ENCODE results near the gene CRADD.
"Not testable (repeated sequence)": the region's sequence is repeated elsewhere in the genome, so short reads cannot be mapped to it uniquely, and the experiment has no call there.

CRADD gene

DNA sequence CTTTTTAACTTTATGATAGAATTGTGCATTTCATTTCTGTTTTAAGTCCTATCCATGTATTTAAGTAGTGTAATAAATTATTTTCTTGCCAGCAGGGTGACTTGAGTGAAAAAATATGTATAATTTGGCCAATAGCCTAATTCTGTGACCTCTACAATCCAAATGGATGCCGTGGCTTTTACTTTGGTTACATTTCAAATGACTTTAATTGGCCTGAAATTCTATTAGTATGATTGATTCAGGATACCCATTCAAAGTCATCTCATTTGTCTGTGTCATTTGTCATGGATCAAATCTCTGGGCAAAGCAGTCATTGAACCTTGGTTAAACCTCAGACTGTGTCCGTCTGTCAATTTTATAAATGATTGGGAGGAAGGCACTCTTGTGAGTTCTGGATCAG, 29.6 kb downstream of the CRADD start:
- H3K4me3 ChIP-seq (ENCODE audit: low read length): no peak overlapping the region
- H3K4me1 ChIP-seq (ENCODE audit: insufficient read depth, low read length): peaks cover 13% of the 10 kb centered on the region; the same call in 1 of the 2 replicates
- WGBS: 96% methylated on average over 2 of the region's 2 CpGs
- H3K36me3 ChIP-seq (ENCODE audit: insufficient read depth, low read length): no peaks in the 10 kb centered on the region; the same call in 1 of the 2 replicates
- no peak overlapping the region for H3K27ac ChIP-seq (ENCODE audit: low read depth, low read length)
- H3K27me3 ChIP-seq (ENCODE audit: insufficient read depth, low read length): no peaks in the 10 kb centered on the region
- H3K9ac ChIP-seq (ENCODE audit: low read depth, low read length): no peak overlapping the region
- H3K9me3 ChIP-seq (ENCODE audit: insufficient read depth, low read depth, low read length): peaks cover 11% of the 10 kb centered on the region

DNA sequence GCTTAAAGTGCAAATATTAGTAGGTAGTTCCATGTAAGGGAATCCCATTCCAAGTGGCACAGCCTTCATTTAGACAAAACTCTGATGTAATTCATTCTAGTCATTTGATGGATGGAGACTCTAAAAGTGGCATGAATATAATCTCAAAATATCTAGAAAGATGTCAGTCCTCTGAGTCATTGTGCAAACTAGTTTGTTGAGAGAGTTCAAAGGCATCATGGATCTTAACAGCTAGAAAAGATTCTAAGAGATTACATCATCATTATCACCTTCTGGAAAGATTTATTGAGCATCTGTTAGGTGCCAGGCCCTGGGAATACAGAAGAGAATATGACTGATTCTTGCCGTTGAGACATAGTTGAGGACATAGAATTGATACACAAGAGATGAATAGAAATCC, 30.7 kb downstream of the CRADD start:
- Histone ChIP-seq H3K27me3 (ENCODE audit: insufficient read depth, low read length) (no peaks in the 10 kb centered on the region), H3K9ac (ENCODE audit: low read depth, low read length) (no peak overlapping the region), H3K9me3 (ENCODE audit: insufficient read depth, low read depth, low read length) (peaks cover 11% of the 10 kb centered on the region), H3K36me3 (ENCODE audit: insufficient read depth, low read length) (no peaks in the 10 kb centered on the region; the same call in 1 of the 2 replicates), H3K27ac (ENCODE audit: low read depth, low read length) (no peak overlapping the region), H3K4me1 (ENCODE audit: insufficient read depth, low read length) (peaks cover 7% of the 10 kb centered on the region; the same call in 1 of the 2 replicates), H3K4me3 (ENCODE audit: low read length) (no peak overlapping the region)
- WGBS: 93% methylated on average over 1 of the region's 1 CpG

DNA sequence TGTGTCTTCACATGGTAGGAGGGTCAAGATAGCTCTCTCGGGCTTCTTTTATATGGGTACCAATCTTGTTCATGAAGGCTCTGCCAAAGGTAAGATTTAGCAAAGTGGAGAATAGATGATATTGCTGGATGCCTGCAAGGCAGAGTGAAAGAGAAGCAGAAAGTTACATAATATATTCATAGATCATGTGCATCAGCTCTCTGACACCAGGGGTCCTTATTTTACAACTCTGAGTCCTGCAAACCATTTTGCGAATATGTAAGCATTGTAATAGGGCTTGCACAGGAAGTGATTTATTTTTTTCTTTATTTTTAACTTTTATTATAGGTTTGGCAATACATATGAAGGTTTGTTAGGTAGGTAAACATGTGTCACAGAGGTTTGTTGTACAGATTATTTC, 31.8 kb downstream of the CRADD start:
- WGBS: 99% methylated on average over 2 of the region's 2 CpGs
- H3K27me3 ChIP-seq (ENCODE audit: insufficient read depth, low read length): no peaks in the 10 kb centered on the region
- no peak overlapping the region for H3K4me3 ChIP-seq (ENCODE audit: low read length)
- H3K36me3 ChIP-seq (ENCODE audit: insufficient read depth, low read length): no peaks in the 10 kb centered on the region; the same call in 1 of the 2 replicates
- no peak overlapping the region for H3K27ac ChIP-seq (ENCODE audit: low read depth, low read length)
- peaks cover 4% of the 10 kb centered on the region; the same call in 1 of the 2 replicates for H3K4me1 ChIP-seq (ENCODE audit: insufficient read depth, low read length)
- H3K9me3 ChIP-seq (ENCODE audit: insufficient read depth, low read depth, low read length): peaks cover 11% of the 10 kb centered on the region
- H3K9ac ChIP-seq (ENCODE audit: low read depth, low read length): no peak overlapping the region

DNA sequence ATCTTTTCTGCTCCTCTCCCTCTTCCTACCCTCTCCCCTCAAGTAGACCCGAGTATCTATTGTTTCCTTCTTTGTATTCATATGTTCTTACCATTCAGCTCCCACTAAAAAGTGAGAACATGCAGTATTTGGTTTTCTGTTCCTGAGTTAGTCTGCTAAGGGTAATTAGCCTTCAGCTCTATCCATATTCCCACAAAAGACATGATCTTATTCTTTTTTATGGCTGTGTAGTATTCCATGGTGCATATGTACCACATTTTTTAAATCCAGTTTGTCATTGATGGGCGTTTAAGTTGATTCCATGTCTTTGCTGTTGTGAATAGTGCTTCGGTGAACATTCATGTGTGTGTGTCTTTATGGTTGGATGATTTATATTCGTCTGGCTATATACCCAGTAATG, 32.2 kb downstream of the CRADD start:
- Histone ChIP-seq H3K9ac (ENCODE audit: low read depth, low read length) (no peak overlapping the region), H3K9me3 (ENCODE audit: insufficient read depth, low read depth, low read length) (peaks cover 11% of the 10 kb centered on the region), H3K27ac (ENCODE audit: low read depth, low read length) (no peak overlapping the region), H3K36me3 (ENCODE audit: insufficient read depth, low read length) (no peaks in the 10 kb centered on the region; the same call in 1 of the 2 replicates), H3K4me1 (ENCODE audit: insufficient read depth, low read length) (peaks cover 7% of the 10 kb centered on the region), H3K27me3 (ENCODE audit: insufficient read depth, low read length) (no peaks in the 10 kb centered on the region), H3K4me3 (ENCODE audit: low read length) (no peak overlapping the region)
- 92% methylated on average over 4 of the region's 4 CpGs for WGBS

DNA sequence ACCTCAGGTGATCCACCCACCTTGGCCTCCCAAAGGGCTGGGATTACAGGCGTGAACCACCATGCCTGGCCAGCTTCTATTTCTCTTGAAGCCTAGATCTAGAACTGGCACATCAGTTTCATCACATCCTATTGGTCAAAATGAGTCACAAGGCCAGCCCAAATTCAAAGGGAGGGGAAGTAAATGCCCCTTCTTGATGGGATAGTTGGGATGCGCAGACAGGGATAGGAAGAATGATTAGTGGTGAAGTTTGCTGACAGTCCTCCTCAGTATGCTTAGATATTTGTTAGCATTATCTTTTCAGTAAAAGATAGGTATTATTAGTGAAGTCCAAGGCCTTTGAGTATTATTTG, 33.4 kb downstream of the CRADD start:
- peaks cover 11% of the 10 kb centered on the region for H3K9me3 ChIP-seq (ENCODE audit: insufficient read depth, low read depth, low read length)
- H3K9ac ChIP-seq (ENCODE audit: low read depth, low read length): no peak overlapping the region
- no peaks in the 10 kb centered on the region; the same call in 1 of the 2 replicates for H3K36me3 ChIP-seq (ENCODE audit: insufficient read depth, low read length)
- H3K4me1 ChIP-seq (ENCODE audit: insufficient read depth, low read length): peaks cover 10% of the 10 kb centered on the region
- 95% methylated on average over 2 of the region's 2 CpGs for WGBS
- no peak overlapping the region for H3K4me3 ChIP-seq (ENCODE audit: low read length)
- H3K27me3 ChIP-seq (ENCODE audit: insufficient read depth, low read length): no peaks in the 10 kb centered on the region
- H3K27ac ChIP-seq (ENCODE audit: low read depth, low read length): no peak overlapping the region

DNA sequence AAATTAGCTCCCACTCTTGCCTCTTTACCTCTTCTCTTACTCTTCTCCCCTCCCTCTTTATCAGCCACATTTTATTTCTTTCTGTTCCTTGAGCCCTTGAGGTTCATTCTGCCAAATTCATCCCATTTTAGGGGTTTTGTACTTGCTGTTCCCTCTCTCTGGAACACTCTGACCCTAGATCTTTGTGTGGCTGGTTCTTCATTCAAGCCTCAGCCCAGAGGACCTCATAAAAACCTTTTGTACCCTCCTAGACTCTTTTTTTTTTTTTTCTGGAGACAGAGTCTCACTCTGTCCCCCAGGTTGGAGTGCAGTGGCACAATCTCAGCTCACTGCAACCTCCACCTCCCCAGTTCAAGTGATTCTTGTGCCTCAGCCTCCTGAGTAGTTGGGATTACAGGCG, 34.3 kb downstream of the CRADD start:
- not testable (repeated sequence) for H3K36me3 ChIP-seq (ENCODE audit: insufficient read depth, low read length); H3K4me1 ChIP-seq (ENCODE audit: insufficient read depth, low read length); H3K27ac ChIP-seq (ENCODE audit: low read depth, low read length); H3K9ac ChIP-seq (ENCODE audit: low read depth, low read length); H3K27me3 ChIP-seq (ENCODE audit: insufficient read depth, low read length); H3K4me3 ChIP-seq (ENCODE audit: low read length)
- peaks cover 11% of the 10 kb centered on the region for H3K9me3 ChIP-seq (ENCODE audit: insufficient read depth, low read depth, low read length)
- 94% methylated on average over 1 of the region's 1 CpG for WGBS

DNA sequence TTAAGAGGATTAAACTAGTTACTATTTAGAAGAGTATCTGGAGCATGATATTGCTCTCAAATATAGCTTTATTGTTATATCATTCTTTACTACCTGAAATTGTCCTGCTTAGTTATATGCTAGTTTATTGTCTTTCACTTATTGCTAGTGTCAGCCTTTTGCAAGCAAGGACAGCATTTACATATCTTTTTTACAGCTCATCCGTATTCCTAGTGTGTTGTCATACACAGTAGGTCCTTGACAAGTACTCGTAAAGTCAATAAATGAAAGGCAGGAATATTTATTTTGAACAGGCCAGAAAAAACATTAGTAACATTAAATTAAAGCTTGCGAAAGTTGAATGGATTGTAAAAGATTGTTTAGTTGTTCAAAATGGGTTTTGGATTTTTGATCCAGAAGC, 35.0 kb downstream of the CRADD start:
- H3K4me1 ChIP-seq (ENCODE audit: insufficient read depth, low read length): peaks cover 10% of the 10 kb centered on the region
- H3K27ac ChIP-seq (ENCODE audit: low read depth, low read length): no peak overlapping the region
- H3K4me3 ChIP-seq (ENCODE audit: low read length): no peak overlapping the region
- no peaks in the 10 kb centered on the region; the same call in 1 of the 2 replicates for H3K36me3 ChIP-seq (ENCODE audit: insufficient read depth, low read length)
- H3K9me3 ChIP-seq (ENCODE audit: insufficient read depth, low read depth, low read length): peaks cover 11% of the 10 kb centered on the region
- H3K27me3 ChIP-seq (ENCODE audit: insufficient read depth, low read length): no peaks in the 10 kb centered on the region
- H3K9ac ChIP-seq (ENCODE audit: low read depth, low read length): no peak overlapping the region
- 88% methylated on average over 3 of the region's 3 CpGs for WGBS

DNA sequence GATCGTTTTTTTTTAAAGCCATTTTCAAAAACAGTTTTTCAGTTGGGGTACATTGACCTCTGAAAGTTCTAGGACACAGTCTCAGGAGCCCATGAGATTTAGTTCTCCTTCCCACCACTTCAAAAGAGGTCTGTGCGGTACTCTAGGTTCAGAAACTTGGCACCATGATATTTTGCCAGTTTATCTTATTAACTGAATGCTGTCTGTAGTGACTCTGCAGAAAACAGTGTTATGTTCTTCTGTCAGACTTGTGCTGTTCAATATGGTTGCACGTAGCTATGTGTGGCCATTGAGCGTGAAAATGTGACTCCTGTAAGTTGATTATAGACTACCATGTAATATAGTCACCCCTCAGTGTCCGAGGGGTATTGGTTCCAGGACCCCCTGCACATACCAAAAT, 35.9 kb downstream of the CRADD start:
- H3K27ac ChIP-seq (ENCODE audit: low read depth, low read length): no peak overlapping the region
- peaks cover 10% of the 10 kb centered on the region for H3K4me1 ChIP-seq (ENCODE audit: insufficient read depth, low read length)
- H3K4me3 ChIP-seq (ENCODE audit: low read length): no peak overlapping the region
- H3K27me3 ChIP-seq (ENCODE audit: insufficient read depth, low read length): no peaks in the 10 kb centered on the region
- peaks cover 14% of the 10 kb centered on the region for H3K9me3 ChIP-seq (ENCODE audit: insufficient read depth, low read depth, low read length)
- no peaks in the 10 kb centered on the region; the same call in 1 of the 2 replicates for H3K36me3 ChIP-seq (ENCODE audit: insufficient read depth, low read length)
- 93% methylated on average over 5 of the region's 5 CpGs for WGBS
- H3K9ac ChIP-seq (ENCODE audit: low read depth, low read length): no peak overlapping the region

DNA sequence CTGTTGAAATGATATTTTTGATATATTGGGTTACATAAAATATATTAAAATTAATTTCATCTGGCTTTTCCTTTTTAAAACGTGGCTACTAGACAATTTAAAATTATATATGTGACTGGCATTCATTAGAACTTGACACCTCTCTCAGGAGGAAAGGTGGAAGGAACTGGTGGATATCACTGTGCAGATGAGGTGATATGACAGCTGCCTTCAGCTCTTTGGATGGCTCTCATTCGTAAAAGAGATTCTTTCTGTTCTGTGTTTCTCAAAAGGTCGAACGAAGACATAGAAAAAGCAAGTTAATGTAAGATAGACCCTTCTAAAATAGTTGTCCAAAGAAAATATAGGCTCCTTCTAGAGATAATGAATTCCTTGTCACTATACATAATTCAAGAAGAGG, 36.6 kb downstream of the CRADD start:
- Histone ChIP-seq H3K4me1 (ENCODE audit: insufficient read depth, low read length) (peaks cover 10% of the 10 kb centered on the region), H3K9me3 (ENCODE audit: insufficient read depth, low read depth, low read length) (peaks cover 18% of the 10 kb centered on the region), H3K27me3 (ENCODE audit: insufficient read depth, low read length) (no peaks in the 10 kb centered on the region), H3K4me3 (ENCODE audit: low read length) (no peak overlapping the region), H3K36me3 (ENCODE audit: insufficient read depth, low read length) (no peaks in the 10 kb centered on the region; the same call in 1 of the 2 replicates), H3K9ac (ENCODE audit: low read depth, low read length) (no peak overlapping the region), H3K27ac (ENCODE audit: low read depth, low read length) (no peak overlapping the region)
- whole genome bisulfite sequencing: 89% methylated on average over 2 of the region's 4 CpGs

DNA sequence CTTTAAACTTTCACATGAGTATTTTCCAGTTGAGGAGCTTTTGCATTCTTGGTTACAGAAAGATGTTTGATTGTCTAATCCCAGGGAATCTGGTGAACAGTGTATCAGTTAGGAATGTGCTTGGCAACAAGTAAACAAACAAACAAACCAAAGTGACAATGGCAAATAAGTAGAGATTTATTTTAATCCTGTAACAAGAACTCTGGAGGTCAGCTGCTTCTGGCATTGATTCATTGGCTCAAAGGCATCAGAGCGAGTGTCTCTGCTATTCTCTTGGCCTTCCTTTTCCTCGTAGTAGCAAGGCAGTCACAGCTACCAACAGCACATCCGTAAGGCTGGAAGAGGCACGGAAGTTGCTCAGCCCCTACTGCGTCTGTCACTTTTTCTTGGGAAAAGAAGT, 37.2 kb downstream of the CRADD start:
- Histone ChIP-seq H3K9ac (ENCODE audit: low read depth, low read length) (no peak overlapping the region), H3K4me3 (ENCODE audit: low read length) (no peak overlapping the region), H3K4me1 (ENCODE audit: insufficient read depth, low read length) (peaks cover 10% of the 10 kb centered on the region), H3K36me3 (ENCODE audit: insufficient read depth, low read length) (no peaks in the 10 kb centered on the region; the same call in 1 of the 2 replicates), H3K27me3 (ENCODE audit: insufficient read depth, low read length) (no peaks in the 10 kb centered on the region), H3K9me3 (ENCODE audit: insufficient read depth, low read depth, low read length) (peaks cover 15% of the 10 kb centered on the region), H3K27ac (ENCODE audit: low read depth, low read length) (no peak overlapping the region)
- 74% methylated on average over 5 of the region's 5 CpGs for WGBS

DNA sequence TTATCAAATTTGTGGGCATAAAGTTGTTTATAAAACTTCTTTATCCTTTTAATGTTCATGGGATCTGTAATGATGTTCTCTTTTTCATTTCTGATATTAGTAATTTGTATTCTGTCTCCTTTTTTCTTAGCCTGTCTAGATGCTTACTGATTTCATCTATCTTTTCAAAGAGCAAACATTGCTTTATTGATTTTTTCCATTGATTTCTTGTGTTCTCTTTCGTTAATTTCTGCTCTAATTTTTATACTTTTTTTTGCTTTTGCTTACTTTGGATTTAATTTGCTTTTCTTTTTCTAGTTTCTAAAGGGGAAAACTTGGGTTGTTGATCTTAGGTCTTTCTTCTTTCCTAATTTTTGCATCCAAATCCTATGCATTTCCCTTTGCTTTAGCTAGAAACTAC, 42.5 kb downstream of the CRADD start:
- Histone ChIP-seq H3K27ac (ENCODE audit: low read depth, low read length) (no peak overlapping the region), H3K9me3 (ENCODE audit: insufficient read depth, low read depth, low read length) (peaks cover 16% of the 10 kb centered on the region; the same call in 1 of the 2 replicates), H3K4me3 (ENCODE audit: low read length) (no peak overlapping the region), H3K4me1 (ENCODE audit: insufficient read depth, low read length) (no peaks in the 10 kb centered on the region), H3K36me3 (ENCODE audit: insufficient read depth, low read length) (no peaks in the 10 kb centered on the region), H3K9ac (ENCODE audit: low read depth, low read length) (no peak overlapping the region), H3K27me3 (ENCODE audit: insufficient read depth, low read length) (no peaks in the 10 kb centered on the region)
- 89% methylated on average over 1 of the region's 1 CpG for WGBS

DNA sequence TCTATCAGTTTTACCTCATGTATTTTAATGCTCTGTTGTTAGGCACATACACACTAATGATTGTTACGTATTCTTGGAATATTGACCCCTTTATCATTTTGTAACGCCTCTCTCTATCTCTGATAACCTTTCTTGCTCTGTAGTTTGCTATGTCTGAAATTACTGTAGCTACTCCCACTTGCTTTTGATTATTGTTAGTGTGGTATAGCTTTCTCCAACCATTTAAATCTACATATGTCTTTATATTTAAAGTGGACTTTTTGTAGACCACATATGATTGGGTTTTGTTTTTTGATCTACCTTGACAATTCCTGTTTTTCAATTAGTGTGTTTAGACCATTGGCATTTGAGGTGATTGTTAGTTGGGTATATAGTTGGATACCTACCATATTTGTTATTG, 43.4 kb downstream of the CRADD start:
- Histone ChIP-seq H3K9me3 (ENCODE audit: insufficient read depth, low read depth, low read length) (peaks cover 16% of the 10 kb centered on the region; the same call in 1 of the 2 replicates), H3K27me3 (ENCODE audit: insufficient read depth, low read length) (no peaks in the 10 kb centered on the region), H3K4me3 (ENCODE audit: low read length) (no peak overlapping the region), H3K27ac (ENCODE audit: low read depth, low read length) (no peak overlapping the region), H3K36me3 (ENCODE audit: insufficient read depth, low read length) (no peaks in the 10 kb centered on the region), H3K9ac (ENCODE audit: low read depth, low read length) (no peak overlapping the region), H3K4me1 (ENCODE audit: insufficient read depth, low read length) (no peaks in the 10 kb centered on the region)
- WGBS: 100% methylated on average over 1 of the region's 2 CpGs
